Adrenal gland (tissue), 12 donors: ENCODE results near the gene SLC25A23. TPM values are rescaled to one million over a fixed set of nuclear protein-coding genes. Genes with fewer than 3 reads are reported as not detected.

ENCODE experiments used
- DNase-seq, 7 donors: peaks; one replicate each; pipeline ENCODE4 v3.0.0-alpha.2; 2019 to 2020
- H3K27ac ChIP-seq, 5 donors: fragments of 200-600 bp; sonication (generic) in 4 of 5; 1 replicate in 3 of 5; 2 replicates in 2 of 5; pipeline versions ENCODE4 v1.5.1 to v1.8.0; 2016 to 2020; ENCODE audit warnings: mild to moderate bottlenecking in 1 of 5
- H3K27me3 ChIP-seq: fragments of 200-600 bp; 2 replicates; pipeline ENCODE4 v1.8.0; 2021
- H3K36me3 ChIP-seq, 2 donors: fragments of 200-600 bp; replicated peaks in 1 of 2; 1 replicate in 1 of 2; 2 replicates in 1 of 2; pipeline versions ENCODE4 v1.5.1 to v1.8.0; 2018 to 2022
- H3K4me1 ChIP-seq, 2 donors: fragments of 200-600 bp; replicated peaks in 1 of 2; 1 replicate in 1 of 2; 2 replicates in 1 of 2; pipeline versions ENCODE4 v1.5.1 to v1.8.0; 2018 to 2021
- H3K4me3 ChIP-seq, 4 donors: fragments of 200-600 bp; sonication (generic) in 3 of 4; one replicate each; pipeline ENCODE4 v1.5.1; 2016 to 2018
- H3K9me3 ChIP-seq, 3 donors: fragments of 200-600 bp; sonication (generic) in 1 of 3; replicated peaks in 1 of 3; 1 replicate in 2 of 3; 2 replicates in 1 of 3; pipeline versions ENCODE4 v1.5.1 to v1.8.0; 2016 to 2021
- CTCF ChIP-seq, 6 experiments: fragments of 450-650 bp in 4 of 6; fragments of 200-600 bp in 2 of 6; sonication (generic) in 1 of 6; IDR thresholded peaks; 1 replicate in 5 of 6; 2 replicates in 1 of 6; pipeline versions ENCODE4 v1.5.1 to v1.8.0; 2016 to 2021; ENCODE audit warnings: antibody characterized with exemption in 6 of 6, mild to moderate bottlenecking in 2 of 6, moderate library complexity in 1 of 6
- POLR2A ChIP-seq, 2 donors: fragments of 450-650 bp; IDR thresholded peaks; one replicate each; pipeline ENCODE4 v1.6.1; 2017; ENCODE audit warnings: antibody characterized with exemption in 2 of 2, mild to moderate bottlenecking in 2 of 2, moderate library complexity in 1 of 2
- WGBS, 4 donors: extraction: QIAGEN DNeasy Blood & Tissue Kit in 2 of 4; methylation state at CpG; one replicate each; pipeline versions ENCODE4 v1.1.5 to v1.1.7; 2013 to 2017; 5-methylcytosine and 5-hydroxymethylcytosine counted together
- intact Hi-C, 2 donors: fragments of 100-400 bp; cut with DNase I; formaldehyde crosslinking; loops; one replicate each; pipeline versions ENCODE4 v1.14.1 to v1.15.0; 2022 to 2023
- polyA plus RNA-seq, 3 donors: library from polyadenylated mRNA; stranded (reverse); fragments of 200-250 nt in 2 of 3; fragments of 350-450 nt in 1 of 3; fragmentation: Illumina TruSeq in 1 of 3; extraction: RNeasy Lipid Tissue Mini Kit (QIAGEN cat#74804) in 1 of 3; gene quantifications; one replicate each; pipeline ENCODE4 v1.2.3, GENCODE V29; 2013 to 2014
- total RNA-seq, 9 donors: library from RNA; depleted of rRNA in 4 of 9; stranded (reverse); fragments of >200 nt in 4 of 9; fragments of 120-200 nt in 1 of 9; fragmentation: NEBNext Ultra II Directional in 1 of 9; extraction: Animal tissue kit (Norgen Biotek cat#: 25700) in 1 of 9; gene quantifications; one replicate each; pipeline versions ENCODE4 v1.1.0 to v1.2.4, GENCODE V29; 2013 to 2023
- donor health status: healthy with polysubstance abuse.
- donor health status: Bipolar disorder and iron deficiency.
- donor health status: DM: yes; HTN: yes; CAD: no.
- donor health status: DM: no; HTN: no; CAD: no.
- donor health status: DM: no; HTN: no; CAD: no.
- donor health status: DM: yes; HTN: yes; CAD: no.

The SLC25A23 gene
- total and polyA plus RNA-seq, 12 donors = 41.2 to 189 (median 69.1) TPM

GRCh38 chr19:6452899-6453298, 6.7 kb downstream of the SLC25A23 start:
- no peak overlapping the region for H3K4me3 ChIP-seq
- no peak for TF ChIP-seq CTCF (IDR thresholded peaks at IDR 0.05)
- no peak for TF ChIP-seq POLR2A (IDR thresholded peaks at IDR 0.05)
- DNase-seq = no peak
- H3K4me1 ChIP-seq = no peaks in the 10 kb centered on the region
- no peaks in the 10 kb centered on the region for H3K9me3 ChIP-seq
- WGBS, 4 donors = 91 to 100% (median 98%) methylated on average over 2 of the region's 2 CpGs
- H3K27ac ChIP-seq = no peak overlapping the region
- no peaks in the 10 kb centered on the region for H3K27me3 ChIP-seq
- peaks cover 0 to 18% of the 10 kb centered on the region in 2 donors for H3K36me3 ChIP-seq
- intact Hi-C loops = no loop called here

- Histone ChIP-seq H3K9me3 (no peaks in the 10 kb centered on the region), H3K27me3 (no peaks in the 10 kb centered on the region), H3K36me3 (peaks cover 0 to 18% of the 10 kb centered on the region in 2 donors), H3K4me1 (no peaks in the 10 kb centered on the region), H3K27ac (no peak overlapping the region), H3K4me3 (no peak overlapping the region)
- no peak for DNase-seq
- 88 to 97% (median 96%) methylated on average over 8 to 19 of the region's 19 CpGs for WGBS, 4 donors
- intact Hi-C loops = no loop called here
- no peak for TF ChIP-seq CTCF (IDR thresholded peaks at IDR 0.05)
- TF ChIP-seq POLR2A (IDR thresholded peaks at IDR 0.05) = no peak
Measured at GRCh38 chr19:6452223-6452614, 7.4 kb downstream of the SLC25A23 start.

- no peak overlapping the region for H3K27ac ChIP-seq
- no peaks in the 10 kb centered on the region for H3K4me1 ChIP-seq
- H3K36me3 ChIP-seq = peaks cover 0 to 18% of the 10 kb centered on the region in 2 donors
- H3K27me3 ChIP-seq = no peaks in the 10 kb centered on the region
- H3K9me3 ChIP-seq = no peaks in the 10 kb centered on the region
- 92 to 97% (median 96%) methylated on average over 6 to 7 of the region's 7 CpGs for WGBS, 4 donors
- H3K4me3 ChIP-seq = no peak overlapping the region
- TF ChIP-seq CTCF (IDR thresholded peaks at IDR 0.05) = no peak
- TF ChIP-seq POLR2A (IDR thresholded peaks at IDR 0.05) = no peak
- intact Hi-C loops = no loop called here
- DNase-seq = no peak
Measured at GRCh38 chr19:6451583-6452222, 7.9 kb downstream of the SLC25A23 start.

GRCh38 chr19:6450166-6450565, 9.4 kb downstream of the SLC25A23 start:
- TF ChIP-seq CTCF (IDR thresholded peaks at IDR 0.05) = no peak
- no peak for TF ChIP-seq POLR2A (IDR thresholded peaks at IDR 0.05)
- intact Hi-C loops = no loop called here
- Histone ChIP-seq H3K4me1 (no peaks in the 10 kb centered on the region), H3K9me3 (no peaks in the 10 kb centered on the region), H3K4me3 (no peak overlapping the region), H3K27me3 (no peaks in the 10 kb centered on the region), H3K27ac (no peak overlapping the region), H3K36me3 (peaks cover 0 to 18% of the 10 kb centered on the region in 2 donors)
- 93 to 96% (median 94%) methylated on average over 5 of the region's 5 CpGs for WGBS, 4 donors
- no peak for DNase-seq
